Mesothelial cell of epicardium (in vitro differentiated cells): ENCODE measurements around the gene SLCO3A1. TPM values are rescaled to one million over a fixed set of nuclear protein-coding genes. Genes with fewer than 3 reads are reported as not detected.

ENCODE experiments used
- DNase-seq, 2 experiments: peaks; one replicate each; pipeline ENCODE4 v3.0.0; 2021; ENCODE audit warnings: low spot score in 2 of 2; ENCODE audit not compliant: unreplicated experiment in 2 of 2
- H3K27ac Mint-ChIP-seq: 2 replicates; pipeline ENCODE4 v1.8.0; 2021; ENCODE audit warnings: mixed read lengths
- H3K27me3 Mint-ChIP-seq: 2 replicates; pipeline ENCODE4 v1.8.0; 2021; ENCODE audit warnings: low read depth, mixed read lengths
- H3K36me3 Mint-ChIP-seq: 2 replicates; pipeline ENCODE4 v1.8.0; 2021; ENCODE audit warnings: mixed read lengths
- H3K4me1 Mint-ChIP-seq: 2 replicates; pipeline ENCODE4 v1.8.0; 2021; ENCODE audit warnings: mixed read lengths
- H3K4me3 Mint-ChIP-seq: 2 replicates; pipeline ENCODE4 v1.8.0; 2021; ENCODE audit warnings: mild to moderate bottlenecking, moderate library complexity, mixed read lengths
- H3K9me3 Mint-ChIP-seq: 2 replicates; pipeline ENCODE4 v1.8.0; 2021; ENCODE audit warnings: mixed read lengths
- CTCF ChIP-seq: fragments of 200-600 bp; sonication (generic); IDR thresholded peaks from one replicate; pipeline ENCODE4 v1.5.0; 2021; ENCODE audit warnings: antibody characterized with exemption; ENCODE audit not compliant: unreplicated experiment
- total RNA-seq: library from RNA; stranded (reverse); gene quantifications from 3 replicates; pipeline ENCODE4 v1.2.1, GENCODE V29; 2021

SLCO3A1 gene
- total RNA-seq, 1 donor from 2014 or later = 1.9 TPM

DNA sequence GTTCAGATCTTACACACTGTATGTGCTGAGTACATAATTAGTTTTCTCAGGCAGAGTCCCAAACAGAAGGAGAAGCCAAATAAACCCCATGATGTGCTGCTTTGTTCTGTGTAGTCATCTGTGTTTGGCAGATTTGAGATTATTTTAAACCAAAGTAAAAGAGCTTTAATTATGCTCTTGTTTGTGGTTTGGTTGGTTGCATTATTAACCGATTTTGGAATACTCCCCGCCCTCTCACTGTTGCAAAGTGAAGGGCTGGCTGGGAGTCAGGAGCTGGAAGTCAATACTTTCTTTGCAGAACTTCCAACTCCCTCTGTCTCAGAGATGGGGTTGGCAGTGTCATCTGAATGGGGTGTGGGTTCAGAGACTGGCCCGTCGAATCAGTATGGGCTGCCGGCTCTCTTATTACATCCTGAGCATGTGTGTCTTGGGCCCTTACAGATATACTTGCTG is 34.4 kb downstream of the SLCO3A1 start:
- Mint-ChIP-seq H3K4me3 (no peak overlapping the region), H3K36me3 (no peaks in the 10 kb centered on the region), H3K27ac (no peak overlapping the region), H3K27me3 (peaks cover 19% of the 10 kb centered on the region), H3K9me3 (no peaks in the 10 kb centered on the region), H3K4me1 (no peaks in the 10 kb centered on the region)
- DNase-seq = no peak
- no peak for TF ChIP-seq CTCF

DNA sequence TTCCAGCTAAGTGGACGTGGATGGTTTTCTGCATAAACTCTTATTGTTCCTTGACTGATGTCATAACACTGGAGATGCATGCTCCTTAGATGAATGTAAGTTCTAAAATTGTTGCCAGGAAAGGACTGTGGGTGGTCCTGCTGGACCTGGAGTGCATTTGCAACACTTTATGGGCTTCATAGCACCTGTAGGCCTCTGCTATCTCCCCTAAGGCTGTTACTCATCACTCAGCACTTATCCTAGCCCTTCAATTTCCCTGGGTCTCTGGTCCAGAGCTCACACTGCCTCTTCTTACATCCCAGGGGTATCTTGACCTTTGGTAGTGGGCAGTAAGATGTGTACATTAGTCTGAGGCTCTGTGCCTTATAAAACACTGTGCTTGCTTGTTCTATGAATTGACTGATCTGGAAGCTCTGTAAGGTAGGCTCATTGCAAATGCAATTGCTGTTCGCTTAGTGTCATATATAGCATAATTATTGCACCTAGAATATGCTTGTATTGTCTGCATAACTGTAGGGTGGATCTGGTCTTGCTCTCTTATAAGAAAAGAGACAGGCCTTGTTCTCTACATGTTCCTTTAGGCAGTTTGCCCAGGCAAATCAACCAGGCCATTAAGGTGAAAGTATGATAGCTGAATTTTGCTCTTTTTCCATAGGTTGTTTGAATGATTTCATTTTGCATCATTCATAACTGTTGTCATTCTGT is 35.8 kb downstream of the SLCO3A1 start:
- H3K4me3 Mint-ChIP-seq = no peak overlapping the region
- no peak for DNase-seq
- H3K36me3 Mint-ChIP-seq = no peaks in the 10 kb centered on the region
- H3K27me3 Mint-ChIP-seq = peaks cover 11% of the 10 kb centered on the region
- no peak for TF ChIP-seq CTCF
- H3K4me1 Mint-ChIP-seq = no peaks in the 10 kb centered on the region
- H3K27ac Mint-ChIP-seq = no peak overlapping the region
- H3K9me3 Mint-ChIP-seq = peaks cover 4% of the 10 kb centered on the region

DNA sequence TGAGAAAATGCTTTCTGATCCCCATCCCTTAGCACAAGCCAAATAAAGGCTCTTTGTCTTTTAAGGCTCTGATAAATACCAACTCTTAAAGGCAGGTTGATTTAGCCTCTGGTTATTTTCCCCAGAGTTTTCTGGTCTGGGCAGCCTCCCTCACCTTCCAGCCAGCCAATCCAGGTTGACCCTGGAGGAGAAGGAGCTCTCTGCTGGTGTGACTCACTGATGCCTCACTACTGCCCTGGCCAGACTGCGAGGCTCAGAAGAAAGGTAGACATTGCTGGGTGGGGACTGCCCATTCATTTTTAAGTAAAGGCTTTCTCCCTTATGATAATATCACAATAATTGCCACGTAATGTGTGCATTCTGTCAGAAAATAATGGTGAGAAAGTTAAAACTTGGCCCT is 37.1 kb downstream of the SLCO3A1 start:
- Mint-ChIP-seq H3K4me3 (no peak overlapping the region), H3K27ac (no peak overlapping the region), H3K4me1 (no peaks in the 10 kb centered on the region), H3K9me3 (peaks cover 4% of the 10 kb centered on the region), H3K36me3 (no peaks in the 10 kb centered on the region), H3K27me3 (peaks cover 13% of the 10 kb centered on the region)
- no peak for DNase-seq
- no peak for TF ChIP-seq CTCF

GRCh38 chr15:91891101-91891500 is 37.6 kb downstream of the SLCO3A1 start:
- H3K36me3 Mint-ChIP-seq = no peaks in the 10 kb centered on the region
- no peak for DNase-seq
- no peak overlapping the region for H3K4me3 Mint-ChIP-seq
- no peak overlapping the region for H3K27ac Mint-ChIP-seq
- no peaks in the 10 kb centered on the region for H3K4me1 Mint-ChIP-seq
- TF ChIP-seq CTCF = no peak
- H3K9me3 Mint-ChIP-seq = peaks cover 4% of the 10 kb centered on the region
- peaks cover 12% of the 10 kb centered on the region for H3K27me3 Mint-ChIP-seq

- Mint-ChIP-seq H3K9me3 (peaks cover 4% of the 10 kb centered on the region), H3K4me1 (no peaks in the 10 kb centered on the region), H3K4me3 (no peak overlapping the region), H3K27ac (no peak overlapping the region), H3K36me3 (no peaks in the 10 kb centered on the region), H3K27me3 (peaks cover 16% of the 10 kb centered on the region)
- DNase-seq = no peak
- no peak for TF ChIP-seq CTCF
These were observed 38.4 kb downstream of the SLCO3A1 start for GRCh38 chr15:91891788-91892345.
